Loucy (cell line): ENCODE measurements around the gene ITGB6.

Experiments
- CTCF ChIP-seq: fragments of 200-600 bp; sonication (generic); conservative IDR thresholded peaks from 2 replicates; pipeline ENCODE4 v1.5.1; 2014; ENCODE audit warnings: mild to moderate bottlenecking, antibody characterized with exemption, low read length
- EZH2phosphoT487 ChIP-seq: fragments of 200-600 bp; IDR thresholded peaks from 2 replicates; pipeline ENCODE4 v1.6.1; 2018; ENCODE audit warnings: antibody characterized with exemption, mild to moderate bottlenecking, moderate library complexity, borderline replicate concordance

- TF ChIP-seq CTCF (no peak), EZH2phosphoT487 (no peak)
Measured at GRCh38 chr2:160110674-160111239, 89.3 kb downstream of the ITGB6 start.
